IMR-90 (cell line): ENCODE data around the gene BGLAP.

Experiments
- BHLHE40 ChIP-seq: fragments of 150-350 bp; IDR thresholded peaks from 2 replicates; pipeline ENCODE4 v1.6.1; 2016; ENCODE audit warnings: mild to moderate bottlenecking, low read depth, low read length
- CEBPB ChIP-seq: IDR thresholded peaks from 2 replicates; pipeline ENCODE4 v1.6.1; 2012; ENCODE audit warnings: low read depth, low read length, improper control_type of control experiment
- CHD1 ChIP-seq: IDR thresholded peaks from 2 replicates; pipeline ENCODE4 v1.6.1; 2012; ENCODE audit warnings: low read depth, low read length, improper control_type of control experiment
- CTCF ChIP-seq: conservative IDR thresholded peaks from 2 replicates; pipeline ENCODE4 v1.5.1; 2012; ENCODE audit warnings: mild to moderate bottlenecking, low read depth, low read length, improper control_type of control experiment
- FOS ChIP-seq: fragments of 150-350 bp; IDR thresholded peaks from 2 replicates; pipeline ENCODE4 v1.6.1; 2016; ENCODE audit warnings: low read depth, low read length
- MAFK ChIP-seq: IDR thresholded peaks from 2 replicates; pipeline ENCODE4 v1.6.1; 2012; ENCODE audit warnings: low read depth, low read length, improper control_type of control experiment
- MXI1 ChIP-seq: IDR thresholded peaks from 2 replicates; pipeline ENCODE4 v1.6.1; 2012; ENCODE audit warnings: low read depth, mild to moderate bottlenecking, low read length, moderate library complexity, borderline replicate concordance
- NFE2L2 ChIP-seq: fragments of 150-350 bp; IDR thresholded peaks from 2 replicates; pipeline ENCODE4 v1.6.1; 2016; ENCODE audit warnings: low read depth, mild to moderate bottlenecking, low read length
- POLR2A ChIP-seq: IDR thresholded peaks from 2 replicates; pipeline ENCODE4 v1.6.1; 2012; ENCODE audit warnings: mild to moderate bottlenecking, low read depth, low read length
- RAD21 ChIP-seq: IDR thresholded peaks from 2 replicates; pipeline ENCODE4 v1.6.1; 2012; ENCODE audit warnings: low read length, improper control_type of control experiment
- RCOR1 ChIP-seq: IDR thresholded peaks from 2 replicates; pipeline ENCODE4 v1.6.1; 2012; ENCODE audit warnings: mild to moderate bottlenecking, low read length, improper control_type of control experiment; ENCODE audit not compliant: insufficient replicate concordance
- RFX5 ChIP-seq: IDR thresholded peaks from 2 replicates; pipeline ENCODE4 v1.8.0; 2012; ENCODE audit warnings: low read depth, mild to moderate bottlenecking, low read length, moderate library complexity
- SMC3 ChIP-seq: fragments of 150-350 bp; IDR thresholded peaks from 2 replicates; pipeline ENCODE4 v1.6.1; 2016; ENCODE audit warnings: low read depth, mild to moderate bottlenecking, antibody characterized with exemption, low read length, moderate library complexity
- USF2 ChIP-seq: fragments of 150-350 bp; IDR thresholded peaks from 2 replicates; pipeline ENCODE4 v1.6.1; 2017; ENCODE audit warnings: mild to moderate bottlenecking, antibody characterized with exemption, low read length, low read depth

- peak; percentile 30; the same call in 1 of the 2 replicates for TF ChIP-seq FOS
- TF ChIP-seq CTCF, result no peak
- TF ChIP-seq SMC3, result no peak
- no peak for TF ChIP-seq RCOR1
- TF ChIP-seq CEBPB, result no peak
- no peak for TF ChIP-seq RFX5
- peak; percentile 97 for TF ChIP-seq POLR2A
- TF ChIP-seq BHLHE40, result no peak
- no peak for TF ChIP-seq USF2
- no peak for TF ChIP-seq CHD1
- no peak for TF ChIP-seq MAFK
- TF ChIP-seq NFE2L2, result no peak
- no peak for TF ChIP-seq RAD21
- TF ChIP-seq MXI1, result peak; percentile 82
Measured at GRCh38 chr1:156282479-156283222, 40.7 kb downstream of the BGLAP start, which contains the start of gene SMG5.
